ENCODE results near the gene MBOAT7.

DNA sequence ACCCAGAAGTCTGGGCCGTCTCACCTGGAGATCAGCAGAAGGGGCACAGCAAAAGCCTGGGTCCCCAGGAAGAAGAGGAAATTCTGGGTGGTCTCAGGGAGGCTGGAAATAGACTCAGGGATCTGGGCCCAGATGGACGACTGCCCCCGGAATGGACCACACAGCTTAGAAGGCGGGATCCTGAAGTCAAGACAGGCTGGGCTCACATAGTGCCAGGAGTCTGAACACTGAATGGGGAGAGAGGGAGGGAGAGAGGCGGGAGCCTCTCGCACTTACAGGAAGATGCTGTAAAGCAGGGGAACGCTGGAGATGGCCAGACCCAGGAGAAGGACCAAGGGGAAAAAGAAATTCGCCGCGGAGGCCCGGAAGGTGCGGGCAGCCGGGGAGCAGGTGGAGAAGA lies 28.5 kb downstream of the MBOAT7 start:
- TF ChIP-seq, protein P1, sequence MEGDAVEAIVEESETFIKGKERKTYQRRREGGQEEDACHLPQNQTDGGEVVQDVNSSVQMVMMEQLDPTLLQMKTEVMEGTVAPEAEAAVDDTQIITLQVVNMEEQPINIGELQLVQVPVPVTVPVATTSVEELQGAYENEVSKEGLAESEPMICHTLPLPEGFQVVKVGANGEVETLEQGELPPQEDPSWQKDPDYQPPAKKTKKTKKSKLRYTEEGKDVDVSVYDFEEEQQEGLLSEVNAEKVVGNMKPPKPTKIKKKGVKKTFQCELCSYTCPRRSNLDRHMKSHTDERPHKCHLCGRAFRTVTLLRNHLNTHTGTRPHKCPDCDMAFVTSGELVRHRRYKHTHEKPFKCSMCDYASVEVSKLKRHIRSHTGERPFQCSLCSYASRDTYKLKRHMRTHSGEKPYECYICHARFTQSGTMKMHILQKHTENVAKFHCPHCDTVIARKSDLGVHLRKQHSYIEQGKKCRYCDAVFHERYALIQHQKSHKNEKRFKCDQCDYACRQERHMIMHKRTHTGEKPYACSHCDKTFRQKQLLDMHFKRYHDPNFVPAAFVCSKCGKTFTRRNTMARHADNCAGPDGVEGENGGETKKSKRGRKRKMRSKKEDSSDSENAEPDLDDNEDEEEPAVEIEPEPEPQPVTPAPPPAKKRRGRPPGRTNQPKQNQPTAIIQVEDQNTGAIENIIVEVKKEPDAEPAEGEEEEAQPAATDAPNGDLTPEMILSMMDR (IDR thresholded peaks at IDR 0.05; ENCODE audit: extremely low read depth in 1 of 2, insufficient read depth in 1 of 2, low read depth in 1 of 2, low read length in 2 of 2), result no peak
- no peak for TF ChIP-seq POLR2A (IDR thresholded peaks at IDR 0.05; ENCODE audit: low read depth, low read length)
- no peak for TF ChIP-seq FOS (IDR thresholded peaks at IDR 0.05; ENCODE audit: borderline replicate concordance, insufficient read depth, low read length)
- no peak for TF ChIP-seq GATA2 (IDR thresholded peaks at IDR 0.05; ENCODE audit: insufficient read depth, insufficient read length, low read depth, low read length)
